B cell (primary cell): ENCODE data around the gene RPL6.

Experiments
- EZH2 ChIP-seq: IDR thresholded peaks from 2 replicates; pipeline ENCODE4 v1.6.1; 2012; ENCODE audit warnings: borderline replicate concordance, low read depth, mild to moderate bottlenecking, moderate library complexity, low read length; ENCODE audit not compliant: insufficient read depth, poor library complexity, severe bottlenecking
- TF ChIP-seq, protein P1 (sequence below): fragments of 200-600 bp; IDR thresholded peaks from one replicate; pipeline ENCODE4 v1.8.0; 2022; ENCODE audit warnings: antibody characterized with exemption, mild to moderate bottlenecking

DNA sequence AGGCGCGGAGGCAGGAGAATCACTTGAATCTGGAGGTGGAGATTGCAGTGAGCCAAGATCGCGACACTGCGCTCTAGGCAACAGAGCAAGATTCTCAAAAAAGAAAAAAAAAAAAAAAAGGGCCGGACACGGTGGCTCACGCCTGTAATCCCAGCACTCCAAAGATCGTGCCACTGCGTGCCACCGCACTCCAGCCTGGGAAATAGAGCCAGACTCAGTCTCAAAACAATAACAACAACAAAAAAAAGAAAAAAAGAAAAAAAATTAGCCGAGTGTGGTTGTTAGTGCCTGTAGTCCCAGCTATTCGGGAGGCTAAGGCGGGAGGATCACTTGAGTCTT lies 470 bp upstream of the RPL6 start:
- no peak for TF ChIP-seq EZH2
- TF ChIP-seq, protein P1, sequence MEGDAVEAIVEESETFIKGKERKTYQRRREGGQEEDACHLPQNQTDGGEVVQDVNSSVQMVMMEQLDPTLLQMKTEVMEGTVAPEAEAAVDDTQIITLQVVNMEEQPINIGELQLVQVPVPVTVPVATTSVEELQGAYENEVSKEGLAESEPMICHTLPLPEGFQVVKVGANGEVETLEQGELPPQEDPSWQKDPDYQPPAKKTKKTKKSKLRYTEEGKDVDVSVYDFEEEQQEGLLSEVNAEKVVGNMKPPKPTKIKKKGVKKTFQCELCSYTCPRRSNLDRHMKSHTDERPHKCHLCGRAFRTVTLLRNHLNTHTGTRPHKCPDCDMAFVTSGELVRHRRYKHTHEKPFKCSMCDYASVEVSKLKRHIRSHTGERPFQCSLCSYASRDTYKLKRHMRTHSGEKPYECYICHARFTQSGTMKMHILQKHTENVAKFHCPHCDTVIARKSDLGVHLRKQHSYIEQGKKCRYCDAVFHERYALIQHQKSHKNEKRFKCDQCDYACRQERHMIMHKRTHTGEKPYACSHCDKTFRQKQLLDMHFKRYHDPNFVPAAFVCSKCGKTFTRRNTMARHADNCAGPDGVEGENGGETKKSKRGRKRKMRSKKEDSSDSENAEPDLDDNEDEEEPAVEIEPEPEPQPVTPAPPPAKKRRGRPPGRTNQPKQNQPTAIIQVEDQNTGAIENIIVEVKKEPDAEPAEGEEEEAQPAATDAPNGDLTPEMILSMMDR, result no peak
